HFFc6 (cell line): ENCODE data around the gene POLE. TPM values are rescaled to one million over a fixed set of nuclear protein-coding genes. Genes with fewer than 3 reads are reported as not detected.

Experiments used
- DNase-seq: peaks from one replicate; pipeline ENCODE4 v3.0.0-alpha.2; 2018
- H3K27ac Mint-ChIP-seq: 2 replicates; pipeline ENCODE4 v1.8.0; 2020; ENCODE audit warnings: mild to moderate bottlenecking, mixed read lengths
- H3K27me3 Mint-ChIP-seq: 2 replicates; pipeline ENCODE4 v1.8.0; 2021; ENCODE audit warnings: mild to moderate bottlenecking, moderate library complexity, mixed read lengths; ENCODE audit not compliant: insufficient read depth
- H3K36me3 Mint-ChIP-seq: 2 replicates; pipeline ENCODE4 v1.8.0; 2021; ENCODE audit warnings: low read depth, mixed read lengths
- H3K4me1 Mint-ChIP-seq: 2 replicates; pipeline ENCODE4 v1.8.0; 2020; ENCODE audit warnings: low read depth, mixed read lengths
- H3K4me3 Mint-ChIP-seq: 2 replicates; pipeline ENCODE4 v1.8.0; 2020; ENCODE audit warnings: mild to moderate bottlenecking, moderate library complexity, mixed read lengths
- H3K9me3 Mint-ChIP-seq: 2 replicates; pipeline ENCODE4 v1.8.0; 2020; ENCODE audit warnings: mild to moderate bottlenecking, mixed read lengths
- total RNA-seq, 6 experiments: library from RNA; stranded (reverse); fragmentation: NEBNext Ultra II Directional; extraction: Animal tissue kit (Norgen Biotek cat#: 25700); gene quantifications; 2 replicates in 1 of 6; 3 replicates in 5 of 6; pipeline ENCODE4 v1.2.3, GENCODE V29; 2021
- TF ChIP-seq, protein P1 (sequence below): fragments of 200-600 bp; sonication (generic); IDR thresholded peaks from 2 replicates; pipeline ENCODE4 v1.5.0; 2021; ENCODE audit warnings: antibody characterized with exemption, mild to moderate bottlenecking

Gene POLE
- total RNA-seq, 6 experiments from 2014 or later: 19.4 to 35.5 (median 29.3) TPM

DNA sequence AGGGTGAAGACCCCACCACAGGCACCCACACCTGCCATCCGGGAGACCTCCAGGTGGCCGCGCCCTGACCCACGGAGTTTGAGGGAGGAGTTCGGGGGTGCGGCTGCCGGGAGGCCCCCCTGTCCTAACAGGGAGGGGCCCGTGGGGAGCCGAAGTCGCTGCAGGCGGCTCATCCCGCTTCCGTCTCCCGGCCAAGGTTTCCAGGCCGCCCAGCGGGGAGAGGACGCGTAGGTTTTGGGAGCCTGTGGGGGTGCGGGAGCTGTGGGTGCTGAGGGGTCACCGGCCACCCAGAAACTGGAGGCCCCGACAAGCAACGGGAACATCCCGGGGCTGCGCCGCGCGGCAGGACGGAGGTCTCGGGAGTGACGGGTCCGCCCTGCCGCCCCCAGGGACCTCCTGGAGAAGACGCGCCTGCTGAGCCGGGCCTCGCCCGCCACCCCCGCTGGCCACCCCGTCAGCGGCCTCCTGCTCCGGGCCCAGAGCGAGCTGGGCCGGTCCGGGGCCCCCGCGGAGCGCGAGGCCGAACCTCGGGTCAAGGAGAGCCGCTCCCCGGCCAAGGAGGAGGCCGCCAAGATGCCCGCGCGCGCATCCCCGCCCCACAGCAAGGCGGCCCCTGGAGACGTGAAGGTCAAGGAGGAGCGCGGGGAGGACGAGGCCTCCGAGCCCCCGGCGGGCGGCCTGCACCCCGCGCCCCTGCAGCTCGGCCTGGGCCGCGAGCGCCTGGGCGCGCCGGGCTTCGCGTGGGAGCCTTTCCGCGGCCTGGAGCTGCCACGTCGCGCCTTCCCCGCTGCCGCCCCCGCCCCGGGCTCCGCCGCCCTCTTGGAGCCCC is 104.3 kb downstream of the POLE start:
- Mint-ChIP-seq H3K27ac (no peak overlapping the region), H3K4me1 (no peaks in the 10 kb centered on the region), H3K27me3 (peaks cover 1% of the 10 kb centered on the region; the same call in 1 of the 2 replicates), H3K36me3 (peaks cover 7% of the 10 kb centered on the region), H3K4me3 (peak overlapping the region; percentile 43; the same call in 1 of the 2 replicates), H3K9me3 (no peaks in the 10 kb centered on the region)
- TF ChIP-seq, protein P1, sequence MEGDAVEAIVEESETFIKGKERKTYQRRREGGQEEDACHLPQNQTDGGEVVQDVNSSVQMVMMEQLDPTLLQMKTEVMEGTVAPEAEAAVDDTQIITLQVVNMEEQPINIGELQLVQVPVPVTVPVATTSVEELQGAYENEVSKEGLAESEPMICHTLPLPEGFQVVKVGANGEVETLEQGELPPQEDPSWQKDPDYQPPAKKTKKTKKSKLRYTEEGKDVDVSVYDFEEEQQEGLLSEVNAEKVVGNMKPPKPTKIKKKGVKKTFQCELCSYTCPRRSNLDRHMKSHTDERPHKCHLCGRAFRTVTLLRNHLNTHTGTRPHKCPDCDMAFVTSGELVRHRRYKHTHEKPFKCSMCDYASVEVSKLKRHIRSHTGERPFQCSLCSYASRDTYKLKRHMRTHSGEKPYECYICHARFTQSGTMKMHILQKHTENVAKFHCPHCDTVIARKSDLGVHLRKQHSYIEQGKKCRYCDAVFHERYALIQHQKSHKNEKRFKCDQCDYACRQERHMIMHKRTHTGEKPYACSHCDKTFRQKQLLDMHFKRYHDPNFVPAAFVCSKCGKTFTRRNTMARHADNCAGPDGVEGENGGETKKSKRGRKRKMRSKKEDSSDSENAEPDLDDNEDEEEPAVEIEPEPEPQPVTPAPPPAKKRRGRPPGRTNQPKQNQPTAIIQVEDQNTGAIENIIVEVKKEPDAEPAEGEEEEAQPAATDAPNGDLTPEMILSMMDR: no peak; the same call in 1 of the 2 replicates
- no peak for DNase-seq

DNA sequence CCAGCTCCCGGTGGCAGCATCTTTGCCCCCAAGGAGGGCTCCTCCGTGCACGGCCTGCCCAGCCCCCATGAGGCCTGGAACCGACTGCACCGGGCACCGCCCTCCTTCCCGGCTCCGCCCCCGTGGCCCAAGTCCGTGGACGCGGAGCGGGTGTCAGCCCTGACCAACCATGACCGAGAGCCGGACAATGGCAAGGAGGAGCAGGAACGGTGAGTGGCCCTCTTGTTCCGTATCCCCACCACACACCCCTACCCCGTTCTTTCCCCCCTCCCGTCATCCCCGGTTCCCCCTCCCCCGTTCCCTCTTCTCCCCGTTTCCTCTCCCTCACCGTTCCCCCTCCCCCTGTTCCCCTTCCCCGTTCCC is 105.1 kb downstream of the POLE start:
- Mint-ChIP-seq H3K27me3 (peaks cover 1% of the 10 kb centered on the region; the same call in 1 of the 2 replicates), H3K27ac (no peak overlapping the region), H3K9me3 (no peaks in the 10 kb centered on the region), H3K4me3 (peak overlapping the region; percentile 54), H3K4me1 (no peaks in the 10 kb centered on the region), H3K36me3 (peaks cover 9% of the 10 kb centered on the region)
- TF ChIP-seq, protein P1: no peak
- DNase-seq: peak; percentile 20

DNA sequence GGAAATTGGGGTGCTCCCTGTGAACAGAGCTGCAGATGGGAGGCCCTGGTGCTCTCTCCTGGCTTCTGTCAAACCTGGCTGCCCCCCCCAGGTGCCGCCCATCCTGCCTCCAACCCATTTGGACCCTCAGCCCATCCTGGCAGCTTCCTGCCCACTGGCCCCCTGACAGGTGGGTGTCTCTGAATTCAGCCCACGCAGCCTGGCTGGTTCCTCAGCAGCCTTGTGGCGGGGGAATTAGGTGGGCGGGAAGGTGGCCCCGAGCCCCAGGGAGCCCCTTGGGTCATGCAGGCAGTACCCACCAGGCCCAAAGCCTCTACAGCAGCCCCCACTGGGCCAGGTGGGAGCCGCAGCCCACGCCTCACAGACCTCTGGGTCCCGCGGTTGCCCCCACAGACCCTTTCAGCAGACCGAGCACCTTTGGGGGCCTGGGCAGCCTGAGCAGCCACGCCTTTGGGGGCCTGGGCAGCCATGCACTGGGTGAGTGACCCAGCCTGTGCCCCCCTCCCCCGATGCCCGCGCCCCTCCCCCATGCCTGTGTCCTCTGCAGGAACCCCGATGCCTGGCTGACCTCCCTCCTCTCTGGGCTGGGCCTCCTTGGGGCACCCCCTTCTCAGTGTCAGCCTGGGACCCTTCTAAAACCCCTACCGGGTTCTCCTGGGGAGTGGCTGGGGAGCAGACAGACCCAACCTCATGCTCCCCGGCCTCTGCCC is 105.6 kb downstream of the POLE start:
- Mint-ChIP-seq H3K27me3 (peaks cover 1% of the 10 kb centered on the region; the same call in 1 of the 2 replicates), H3K9me3 (no peaks in the 10 kb centered on the region), H3K27ac (no peak overlapping the region), H3K36me3 (peaks cover 9% of the 10 kb centered on the region), H3K4me3 (no peak overlapping the region), H3K4me1 (no peaks in the 10 kb centered on the region)
- DNase-seq: no peak
- TF ChIP-seq, protein P1: no peak

DNA sequence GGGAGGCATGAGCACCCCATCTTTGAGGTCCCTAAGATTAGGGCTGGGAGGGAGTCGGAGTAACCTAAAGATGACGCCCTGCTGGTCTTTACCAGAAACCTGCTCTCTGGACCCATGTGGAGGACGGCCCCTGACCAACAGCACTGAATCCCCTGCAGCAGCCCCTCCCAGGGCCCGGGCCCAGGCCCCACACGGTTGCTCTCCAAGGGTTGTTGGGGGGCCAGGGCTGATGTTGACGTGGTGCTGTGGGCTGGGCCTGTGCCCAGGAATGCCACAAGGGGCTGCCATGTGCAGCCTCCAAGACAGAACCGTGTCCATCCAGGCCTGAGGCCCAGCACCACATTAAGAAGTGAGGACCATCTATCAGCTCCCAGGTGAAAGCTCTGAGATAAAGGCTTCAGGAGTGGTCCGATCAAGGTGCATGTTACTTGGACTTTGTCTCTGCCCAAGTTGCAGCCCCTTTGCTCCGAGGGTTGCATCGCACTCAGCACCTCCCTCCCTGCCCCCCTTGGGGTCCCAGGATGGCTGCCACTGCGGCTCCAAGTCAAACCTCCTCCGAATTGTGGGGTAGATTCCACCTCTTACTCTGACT is 106.3 kb downstream of the POLE start:
- Mint-ChIP-seq H3K4me3 (no peak overlapping the region), H3K9me3 (no peaks in the 10 kb centered on the region), H3K27me3 (peaks cover 1% of the 10 kb centered on the region; the same call in 1 of the 2 replicates), H3K27ac (no peak overlapping the region), H3K36me3 (peaks cover 9% of the 10 kb centered on the region), H3K4me1 (no peaks in the 10 kb centered on the region)
- TF ChIP-seq, protein P1: no peak
- no peak for DNase-seq

DNA sequence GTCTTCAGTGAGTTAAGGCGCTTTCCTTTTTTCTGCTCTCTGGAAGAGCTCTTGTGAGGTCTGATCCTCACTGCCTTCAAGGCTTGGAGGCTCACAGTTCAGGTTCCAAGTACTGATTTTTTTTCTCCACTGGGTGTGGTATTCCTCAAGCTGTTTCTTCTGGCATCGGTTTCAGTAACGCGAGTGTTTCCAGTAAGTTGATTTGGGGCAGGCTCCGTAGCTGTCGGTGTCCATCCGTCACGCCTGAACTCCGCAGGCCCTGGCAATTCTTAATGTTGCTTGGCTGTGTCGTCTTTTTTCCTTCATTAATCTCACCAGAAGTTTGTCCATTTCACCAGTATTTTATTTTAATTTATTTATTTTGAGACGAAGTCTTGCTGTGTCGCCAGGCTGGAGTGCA is 107.4 kb downstream of the POLE start:
- Mint-ChIP-seq H3K4me1 (no peaks in the 10 kb centered on the region), H3K27ac (no peak overlapping the region), H3K9me3 (no peaks in the 10 kb centered on the region), H3K4me3 (no peak overlapping the region), H3K27me3 (peaks cover 1% of the 10 kb centered on the region; the same call in 1 of the 2 replicates), H3K36me3 (peaks cover 9% of the 10 kb centered on the region)
- DNase-seq: no peak
- TF ChIP-seq, protein P1: 0 out of 2 replicates have a peak, but pooled peaks have one; percentile 0
